HepG2 (cell line): ENCODE data around the gene PNKP. TPM values are rescaled to one million over a fixed set of nuclear protein-coding genes. Genes with fewer than 3 reads are reported as not detected.

Source experiments
- CEBPB ChIP-seq: IDR thresholded peaks from 2 replicates; pipeline ENCODE4 v1.6.1; 2011; ENCODE audit warnings: low read depth, low read length, improper control_type of control experiment, borderline replicate concordance
- CERS6 ChIP-seq: sonication (generic); formaldehyde crosslinking; IDR thresholded peaks from 2 replicates; pipeline ENCODE4 v1.5.0; 2020; ENCODE audit warnings: missing genetic modification reagents
- E2F1 ChIP-seq: sonication (generic); formaldehyde crosslinking; IDR thresholded peaks from 2 replicates; pipeline ENCODE4 v1.5.0; 2020; ENCODE audit warnings: missing genetic modification reagents
- HOXA9 ChIP-seq: sonication (generic); formaldehyde crosslinking; IDR thresholded peaks from 2 replicates; pipeline ENCODE4 v1.8.1; 2022; ENCODE audit warnings: missing genetic modification reagents, mild to moderate bottlenecking, moderate library complexity, borderline replicate concordance
- LCORL ChIP-seq, 2 experiments: fragments of 450-650 bp in 1 of 2; sonication (generic) in 1 of 2; formaldehyde crosslinking in 1 of 2; IDR thresholded peaks; 2 replicates each; pipeline versions ENCODE4 v1.5.0 to v1.6.1; 2017 to 2020; ENCODE audit warnings: antibody characterized with exemption in 1 of 2, missing genetic modification reagents in 1 of 2
- MTERF4 ChIP-seq: sonication (generic); formaldehyde crosslinking; IDR thresholded peaks from 2 replicates; pipeline ENCODE4 v1.8.0; 2023; ENCODE audit warnings: mild to moderate bottlenecking, missing genetic modification reagents
- MYC ChIP-seq: sonication (generic); formaldehyde crosslinking; IDR thresholded peaks from 2 replicates; pipeline ENCODE4 v1.9.0; 2021; ENCODE audit warnings: missing genetic modification reagents, borderline replicate concordance
- NFATC3 ChIP-seq: sonication (generic); formaldehyde crosslinking; IDR thresholded peaks from 2 replicates; pipeline ENCODE4 v1.5.1; 2020; ENCODE audit warnings: mild to moderate bottlenecking, missing genetic modification reagents
- PATZ1 ChIP-seq: sonication (generic); formaldehyde crosslinking; IDR thresholded peaks from 2 replicates; pipeline ENCODE4 v1.4.0; 2020; ENCODE audit warnings: missing genetic modification reagents
- PAXIP1 ChIP-seq: sonication (generic); formaldehyde crosslinking; conservative IDR thresholded peaks from 2 replicates; pipeline ENCODE4 v1.4.0; 2020; ENCODE audit warnings: mild to moderate bottlenecking, missing genetic modification reagents, moderate library complexity
- ZBTB26 ChIP-seq: IDR thresholded peaks from 2 replicates; pipeline ENCODE4 v1.6.1; 2016; ENCODE audit warnings: missing compliant biosample characterization, missing genetic modification reagents, borderline replicate concordance
- ZNF513 ChIP-seq: sonication (generic); formaldehyde crosslinking; conservative IDR thresholded peaks from 2 replicates; pipeline ENCODE4 v1.5.0; 2020; ENCODE audit warnings: missing genetic modification reagents
- ZNF605 ChIP-seq: sonication (generic); formaldehyde crosslinking; IDR thresholded peaks from 2 replicates; pipeline ENCODE4 v1.8.0; 2022; ENCODE audit warnings: mild to moderate bottlenecking, missing genetic modification reagents
- ZNF615 ChIP-seq: sonication (generic); formaldehyde crosslinking; IDR thresholded peaks from 2 replicates; pipeline ENCODE4 v1.5.0; 2020; ENCODE audit warnings: mild to moderate bottlenecking, missing genetic modification reagents, borderline replicate concordance
- ZNF878 ChIP-seq: sonication (generic); formaldehyde crosslinking; IDR thresholded peaks from 2 replicates; pipeline ENCODE4 v1.8.1; 2023; ENCODE audit warnings: mild to moderate bottlenecking, missing genetic modification reagents, moderate library complexity
- ZSCAN22 ChIP-seq: sonication (generic); formaldehyde crosslinking; IDR thresholded peaks from 2 replicates; pipeline ENCODE4 v1.4.0; 2020; ENCODE audit warnings: mild to moderate bottlenecking, missing genetic modification reagents
- ZSCAN25 ChIP-seq: sonication (generic); formaldehyde crosslinking; IDR thresholded peaks from 2 replicates; pipeline ENCODE4 v1.8.0; 2022; ENCODE audit warnings: mild to moderate bottlenecking, missing genetic modification reagents
- polyA plus RNA-seq, 8 experiments: library from polyadenylated mRNA; depleted of rRNA in 3 of 8; stranded (reverse) in 7 of 8; unstranded in 1 of 8; fragments of >200 nt; fragmentation: Illumina TruSeq in 4 of 8; extraction: Trizol in 4 of 8; gene quantifications; 2 replicates each; pipeline versions ENCODE4 v1.2.1 to v1.2.3, GENCODE V29; 2011 to 2016; ENCODE audit warnings: low read depth in 4 of 8, missing spikeins in 1 of 8, mixed read lengths in 1 of 8; ENCODE audit not compliant: insufficient read depth in 1 of 8
- total RNA-seq, 5 experiments: library from RNA; depleted of rRNA; stranded (reverse); fragments of >200 nt; fragmentation: Illumina TruSeq; extraction: Trizol; gene quantifications; 2 replicates each; pipeline ENCODE4 v1.2.3, GENCODE V29; 2016; ENCODE audit warnings: low read depth in 1 of 5

The PNKP gene
- total and polyA plus RNA-seq, 2 of the 13 experiments (the other 11 are each of a cell fraction or from before 2014, with no cell fraction given) = 12.7 to 27.1 TPM

- no peak for TF ChIP-seq E2F1
- no peak for TF ChIP-seq ZNF615 (CRISPR knock-in tag)
- no peak for TF ChIP-seq MYC (CRISPR knock-in tag)
- no peak for TF ChIP-seq PAXIP1 (CRISPR knock-in tag)
- no peak for TF ChIP-seq ZSCAN25
- no peak for TF ChIP-seq MTERF4 (CRISPR knock-in tag)
- no peak for TF ChIP-seq ZSCAN22 (CRISPR knock-in tag)
- TF ChIP-seq ZNF878 = no peak
- TF ChIP-seq HOXA9 (CRISPR knock-in tag) = no peak
- peak; percentile 11; the same call in 1 of the 2 replicates for TF ChIP-seq ZNF605 (CRISPR knock-in tag)
- TF ChIP-seq ZBTB26 = no peak
- no peak for TF ChIP-seq CERS6 (CRISPR knock-in tag)
- no peak for TF ChIP-seq LCORL (IDR thresholded peaks at IDR 0.05)
- TF ChIP-seq LCORL (CRISPR knock-in tag; IDR thresholded peaks at IDR 0.05) = no peak
- peak; percentile 78 for TF ChIP-seq PATZ1 (CRISPR knock-in tag)
- TF ChIP-seq ZNF513 (CRISPR knock-in tag) = no peak
- no peak for TF ChIP-seq CEBPB
- no peak for TF ChIP-seq NFATC3
Observed at GRCh38 chr19:49869009-49869483, 1.7 kb upstream of the PNKP start (continued).
